ENCODE results near the gene HOXC5. TPM values are rescaled to one million over a fixed set of nuclear protein-coding genes. Genes with fewer than 3 reads are reported as not detected.

Gene HOXC5
- polyA plus RNA-seq, 3 donors, result not detected

- peaks cover 2 to 49% of the 10 kb centered on the region in 2 donors for H3K9me3 ChIP-seq (replicated peaks in 1 of 2; ENCODE audit: control insufficient read depth in 1 of 2, insufficient read depth in 1 of 2, low read length in 2 of 2)
- peaks cover 0 to 39% (median 14%) of the 10 kb centered on the region in 7 donors for H3K9me3 Mint-ChIP-seq
- H2AFZ ChIP-seq (ENCODE audit: insufficient read depth, low read depth, low read length, poor library complexity, severe bottlenecking), result no peak overlapping the region
- H3K27me3 Mint-ChIP-seq (ENCODE audit: low read depth in 3 of 3), result peaks cover 97 to 98% (median 98%) of the 10 kb centered on the region in 3 donors
- H3K36me3 ChIP-seq (replicated peaks in 1 of 2; ENCODE audit: control insufficient read depth in 1 of 2, insufficient read depth in 2 of 2, low read length in 2 of 2), result no peaks in the 10 kb centered on the region
- peaks cover 38% of the 10 kb centered on the region for H3K4me1 Mint-ChIP-seq
- no peak for TF ChIP-seq CTCF (IDR thresholded peaks at IDR 0.05)
- H3K36me3 Mint-ChIP-seq, result peaks cover 5 to 14% of the 10 kb centered on the region in 2 donors
- no peak overlapping the region for H3K9ac ChIP-seq (ENCODE audit: insufficient read depth, low read length, poor library complexity, severe bottlenecking)
- H3K4me3 ChIP-seq (replicated peaks in 1 of 3; ENCODE audit: low read depth in 2 of 3, low read length in 3 of 3), result no peak overlapping the region
- H3K4me1 ChIP-seq (ENCODE audit: control insufficient read depth in 1 of 2, insufficient read depth in 2 of 2, low read length in 2 of 2), result peaks cover 14 to 17% of the 10 kb centered on the region in 2 donors
- H3K27ac ChIP-seq (ENCODE audit: low read depth in 1 of 2, low read length in 2 of 2), result no peak overlapping the region
- peaks cover 86 to 98% of the 10 kb centered on the region in 2 donors for H3K27me3 ChIP-seq (ENCODE audit: control insufficient read depth in 2 of 2, insufficient read depth in 2 of 2, low read length in 2 of 2)
- H3K27ac Mint-ChIP-seq, result no peak overlapping the region
- no peaks in the 10 kb centered on the region for H4K20me1 ChIP-seq (ENCODE audit: insufficient read depth, low read length)
- no peak overlapping the region for H3K4me2 ChIP-seq (replicated peaks; ENCODE audit: extremely low read depth, low read length, poor library complexity, severe bottlenecking)
- DNase-seq, result no peak
- 0% methylated on average over 2 of the region's 10 CpGs for WGBS (ENCODE audit: insufficient coverage)
- H3K79me2 ChIP-seq (ENCODE audit: insufficient read depth, low read length), result no peaks in the 10 kb centered on the region
- peak overlapping the region in 1 of 2 donors; percentile 83 for H3K4me3 Mint-ChIP-seq
- intact Hi-C loops (cut with micrococcal nuclease), result no loop called here
Measured at GRCh38 chr12:54010053-54010971, 22.5 kb upstream of the HOXC5 start.

- Histone ChIP-seq H3K9ac (ENCODE audit: insufficient read depth, low read length, poor library complexity, severe bottlenecking) (no peak overlapping the region), H2AFZ (ENCODE audit: insufficient read depth, low read depth, low read length, poor library complexity, severe bottlenecking) (no peak overlapping the region), H3K27ac (ENCODE audit: low read depth in 1 of 2, low read length in 2 of 2) (no peak overlapping the region), H4K20me1 (ENCODE audit: insufficient read depth, low read length) (no peaks in the 10 kb centered on the region), H3K9me3 (replicated peaks in 1 of 2; ENCODE audit: control insufficient read depth in 1 of 2, insufficient read depth in 1 of 2, low read length in 2 of 2) (peaks cover 2 to 49% of the 10 kb centered on the region in 2 donors), H3K27me3 (ENCODE audit: control insufficient read depth in 2 of 2, insufficient read depth in 2 of 2, low read length in 2 of 2) (peaks cover 90 to 99% of the 10 kb centered on the region in 2 donors), H3K36me3 (replicated peaks in 1 of 2; ENCODE audit: control insufficient read depth in 1 of 2, insufficient read depth in 2 of 2, low read length in 2 of 2) (no peaks in the 10 kb centered on the region), H3K4me1 (ENCODE audit: control insufficient read depth in 1 of 2, insufficient read depth in 2 of 2, low read length in 2 of 2) (peaks cover 14% of the 10 kb centered on the region in 2 donors), H3K79me2 (ENCODE audit: insufficient read depth, low read length) (no peaks in the 10 kb centered on the region), H3K4me2 (replicated peaks; ENCODE audit: extremely low read depth, low read length, poor library complexity, severe bottlenecking) (peak overlapping the region; percentile 3), H3K4me3 (replicated peaks in 1 of 3; ENCODE audit: low read depth in 2 of 3, low read length in 3 of 3) (no peak overlapping the region)
- no peak for TF ChIP-seq CTCF (IDR thresholded peaks at IDR 0.05)
- 17% methylated on average over 7 of the region's 17 CpGs for WGBS (ENCODE audit: insufficient coverage)
- Mint-ChIP-seq H3K9me3 (peaks cover 0 to 41% (median 13%) of the 10 kb centered on the region in 7 donors), H3K4me1 (peaks cover 34% of the 10 kb centered on the region), H3K36me3 (peaks cover 5 to 10% of the 10 kb centered on the region in 2 donors), H3K27me3 (ENCODE audit: low read depth in 3 of 3) (peaks cover 97 to 98% (median 98%) of the 10 kb centered on the region in 3 donors), H3K4me3 (peak overlapping the region; percentile 9 to 81), H3K27ac (no peak overlapping the region)
- intact Hi-C loops (cut with micrococcal nuclease), result no loop called here
- DNase-seq, result no peak
Measured at GRCh38 chr12:54010972-54011664, 21.7 kb upstream of the HOXC5 start.

Measured in CD14-positive monocyte (primary cell).